Upper lobe of left lung (tissue), 4 donors: ENCODE data around the gene ACAA1.

Experiments used
- CTCF ChIP-seq, 6 experiments: fragments of 450-650 bp in 4 of 6; fragments of 200-600 bp in 2 of 6; sonication (generic) in 2 of 6; IDR thresholded peaks; one replicate each; pipeline ENCODE4 v1.5.1; 2016 to 2019; ENCODE audit warnings: antibody characterized with exemption in 6 of 6
- EP300 ChIP-seq, 4 donors: sonication (generic); formaldehyde crosslinking; IDR thresholded peaks; one replicate each; pipeline ENCODE4 v1.5.1; 2017; ENCODE audit warnings: antibody characterized with exemption in 4 of 4, control low read depth in 2 of 4
- POLR2A ChIP-seq, 4 donors: fragments of 450-650 bp; IDR thresholded peaks; one replicate each; pipeline ENCODE4 v1.5.1; 2016 to 2017; ENCODE audit warnings: antibody characterized with exemption in 4 of 4, mild to moderate bottlenecking in 2 of 4
- POLR2AphosphoS5 ChIP-seq, 2 donors: sonication (generic); formaldehyde crosslinking; IDR thresholded peaks; one replicate each; pipeline ENCODE4 v1.5.1; 2017; ENCODE audit warnings: antibody characterized with exemption in 2 of 2

GRCh38 chr3:38110314-38111050 is 26.4 kb downstream of the ACAA1 start:
- TF ChIP-seq CTCF (IDR thresholded peaks at IDR 0.05) (no peak), POLR2AphosphoS5 (IDR thresholded peaks at IDR 0.05) (no peak), POLR2A (IDR thresholded peaks at IDR 0.05) (no peak), EP300 (IDR thresholded peaks at IDR 0.05) (no peak)
